ENCODE data around the gene PRSS8.
"Not testable (repeated sequence)": the region's sequence is repeated elsewhere in the genome, so short reads cannot be mapped to it uniquely, and the experiment has no call there.

Gene PRSS8

DNA sequence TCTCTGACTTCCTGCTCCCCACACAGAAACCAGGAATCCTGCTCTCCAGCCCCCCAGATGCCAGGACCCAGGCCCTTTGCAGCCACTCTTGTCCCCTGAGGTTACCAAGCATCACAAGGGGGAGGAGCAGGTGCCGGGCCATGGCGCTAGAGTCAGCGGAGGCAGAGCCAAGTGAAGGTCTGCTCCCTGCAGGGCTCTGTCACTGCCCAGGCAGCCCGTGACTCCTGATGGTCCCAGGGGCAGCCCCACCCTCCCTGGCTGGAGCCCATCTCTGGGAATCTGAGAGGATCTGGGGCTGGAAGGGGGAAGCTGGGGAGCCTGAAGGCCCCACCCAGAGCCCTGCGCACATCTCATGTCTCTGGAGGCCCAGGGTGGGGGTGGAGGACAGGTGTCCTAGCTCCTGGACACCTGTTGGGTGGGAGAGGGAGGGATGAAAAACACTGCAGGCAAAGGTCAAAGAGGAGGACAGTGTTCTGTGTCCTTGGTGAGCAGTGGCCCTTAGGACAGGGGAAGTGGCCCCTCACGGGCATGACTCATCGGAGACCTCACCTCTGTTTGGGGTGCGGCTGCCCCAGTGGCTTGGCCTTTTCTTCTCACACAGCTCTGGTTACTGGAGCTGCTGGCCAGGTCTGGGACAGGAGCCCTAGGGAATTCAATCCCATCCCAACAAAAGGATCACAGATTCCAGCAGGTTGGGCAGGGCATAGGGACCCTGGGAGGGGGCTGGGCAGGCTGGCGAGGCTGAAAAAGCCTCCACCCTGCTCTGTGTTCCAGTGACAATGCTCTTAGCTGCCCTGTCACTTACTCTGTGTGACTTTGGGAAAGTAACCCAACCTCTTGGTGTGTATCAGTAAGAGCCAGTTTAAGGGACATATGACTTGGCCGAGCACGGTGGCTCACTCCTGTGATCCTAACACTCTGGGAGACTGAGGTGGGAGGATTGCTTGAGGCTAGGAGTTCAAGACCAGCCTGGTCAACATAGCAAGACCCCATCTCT, 14.7 kb upstream of the PRSS8 start, which contains the start of gene PRSS36:
PRSS36 (minus strand) TSS at position 173 of the 997 bp plus-strand sequence; CDS start at position 142, 31 bp downstream.
- Mint-ChIP-seq H3K9me3 (no peaks in the 10 kb centered on the region), H3K4me3 (no peak within 1 kb of the TSS), H3K27ac (no peak within 1 kb of the TSS), H3K4me1 (ENCODE audit: low read depth) (peaks cover 2% of the 10 kb centered on the region), H3K36me3 (ENCODE audit: low read depth) (no peaks in the 10 kb centered on the region), H3K27me3 (ENCODE audit: low read depth) (peaks cover 8% of the 10 kb centered on the region)
- DNase-seq (ENCODE audit: low spot score) = no peak

DNA sequence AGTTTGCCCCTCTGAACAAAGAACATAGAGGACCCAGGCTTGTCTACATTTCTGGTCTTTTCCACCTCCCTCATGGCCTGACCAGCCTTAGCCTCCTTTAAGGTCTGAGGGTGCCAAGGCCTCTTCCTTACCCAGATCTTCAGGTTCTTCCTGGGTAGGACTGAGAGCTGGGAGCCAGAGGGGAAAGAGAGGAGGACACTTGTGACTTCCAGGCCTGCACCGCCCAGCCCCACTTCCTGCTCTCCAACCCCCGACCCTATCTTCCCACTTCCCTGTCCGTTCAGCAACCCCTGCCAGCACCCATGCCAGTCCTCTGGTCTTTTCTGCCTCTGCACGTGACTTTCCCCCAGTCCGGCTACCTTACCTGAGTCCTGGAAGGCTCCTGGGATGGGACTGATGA, 13.8 kb upstream of the PRSS8 start:
- Mint-ChIP-seq H3K36me3 (ENCODE audit: low read depth) (no peaks in the 10 kb centered on the region), H3K4me3 (no peak overlapping the region), H3K9me3 (no peaks in the 10 kb centered on the region), H3K4me1 (ENCODE audit: low read depth) (peaks cover 2% of the 10 kb centered on the region), H3K27me3 (ENCODE audit: low read depth) (peaks cover 7% of the 10 kb centered on the region), H3K27ac (no peak overlapping the region)
- DNase-seq (ENCODE audit: low spot score) = no peak

DNA sequence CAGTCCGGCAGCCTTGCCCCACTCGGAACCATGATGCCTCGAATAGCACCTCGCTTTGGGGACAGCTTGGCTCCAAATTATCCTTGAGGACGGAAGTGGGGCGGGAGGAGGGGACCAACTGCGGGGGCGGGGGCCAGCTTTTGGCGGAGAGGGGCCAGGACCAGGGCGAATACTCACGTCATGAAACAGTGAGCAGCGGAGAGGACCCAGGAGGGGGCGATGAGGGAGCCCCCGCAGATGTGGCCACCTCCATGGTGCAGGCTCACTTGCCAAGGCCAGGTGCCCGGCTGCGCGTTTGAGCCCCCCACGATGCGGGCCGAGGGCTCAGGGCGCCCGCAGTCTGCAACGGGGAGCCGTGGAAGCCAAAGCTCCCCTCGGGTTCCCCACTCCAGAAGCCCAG, 13.4 kb upstream of the PRSS8 start:
- no peaks in the 10 kb centered on the region for H3K9me3 Mint-ChIP-seq
- no peak overlapping the region for H3K4me3 Mint-ChIP-seq
- H3K27me3 Mint-ChIP-seq (ENCODE audit: low read depth) = peaks cover 7% of the 10 kb centered on the region
- H3K36me3 Mint-ChIP-seq (ENCODE audit: low read depth) = no peaks in the 10 kb centered on the region
- no peak overlapping the region for H3K27ac Mint-ChIP-seq
- DNase-seq (ENCODE audit: low spot score) = no peak
- H3K4me1 Mint-ChIP-seq (ENCODE audit: low read depth) = peaks cover 2% of the 10 kb centered on the region

DNA sequence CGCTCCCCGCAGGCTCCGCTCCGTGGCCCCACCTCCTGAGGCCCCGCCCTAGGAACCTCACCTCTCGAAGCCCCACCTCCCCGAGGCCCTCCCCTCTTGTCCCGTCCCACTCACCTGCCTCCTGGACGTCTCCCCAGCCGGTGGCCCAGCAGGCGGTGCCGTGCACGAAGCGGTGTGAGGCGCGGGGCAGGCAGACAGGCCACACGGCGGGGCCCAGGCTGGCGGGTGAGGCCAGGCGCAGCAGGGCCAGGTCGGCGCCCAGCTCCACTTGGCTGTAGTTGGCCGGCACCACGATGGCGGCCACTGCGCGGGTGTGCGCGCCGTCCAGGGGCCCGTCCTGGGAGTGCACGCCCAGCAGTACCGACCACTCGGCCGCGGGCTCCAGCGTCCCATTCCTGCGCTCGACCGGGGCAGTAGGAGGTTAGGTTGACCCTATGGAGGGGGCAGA, 12.8 kb upstream of the PRSS8 start:
- Mint-ChIP-seq H3K27ac (no peak overlapping the region), H3K9me3 (no peaks in the 10 kb centered on the region)

DNA sequence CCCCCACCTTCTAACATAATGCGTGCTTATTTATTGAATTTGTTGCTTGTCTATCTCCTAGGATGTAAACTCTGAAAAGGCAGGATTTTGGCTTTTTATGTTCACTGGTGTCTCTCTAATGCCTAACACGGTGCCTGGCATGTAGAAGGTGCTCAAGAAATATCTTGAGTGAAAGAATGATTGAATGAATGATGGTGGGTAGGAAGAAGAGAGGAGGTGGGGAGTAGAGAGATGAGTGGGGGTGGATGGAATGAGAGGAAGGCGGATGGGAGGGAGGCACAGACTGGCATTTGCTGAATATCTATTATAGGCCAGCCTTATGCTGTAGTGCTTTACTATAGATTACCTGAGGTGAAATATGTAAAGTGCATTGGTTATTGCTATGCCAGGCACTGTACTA, 12.0 kb upstream of the PRSS8 start:
- no peak overlapping the region for H3K27ac Mint-ChIP-seq
- peaks cover 7% of the 10 kb centered on the region for H3K27me3 Mint-ChIP-seq (ENCODE audit: low read depth)
- H3K36me3 Mint-ChIP-seq (ENCODE audit: low read depth) = no peaks in the 10 kb centered on the region
- DNase-seq (ENCODE audit: low spot score) = no peak
- H3K4me1 Mint-ChIP-seq (ENCODE audit: low read depth) = peaks cover 8% of the 10 kb centered on the region
- no peaks in the 10 kb centered on the region for H3K9me3 Mint-ChIP-seq
- H3K4me3 Mint-ChIP-seq = no peak overlapping the region

More for the DNA sequence above, 12.8 kb upstream of the PRSS8 start:
- DNase-seq (ENCODE audit: low spot score) = no peak
- H3K4me3 Mint-ChIP-seq = no peak overlapping the region
- peaks cover 8% of the 10 kb centered on the region for H3K4me1 Mint-ChIP-seq (ENCODE audit: low read depth)
- H3K27me3 Mint-ChIP-seq (ENCODE audit: low read depth) = peaks cover 7% of the 10 kb centered on the region
- H3K36me3 Mint-ChIP-seq (ENCODE audit: low read depth) = no peaks in the 10 kb centered on the region

DNA sequence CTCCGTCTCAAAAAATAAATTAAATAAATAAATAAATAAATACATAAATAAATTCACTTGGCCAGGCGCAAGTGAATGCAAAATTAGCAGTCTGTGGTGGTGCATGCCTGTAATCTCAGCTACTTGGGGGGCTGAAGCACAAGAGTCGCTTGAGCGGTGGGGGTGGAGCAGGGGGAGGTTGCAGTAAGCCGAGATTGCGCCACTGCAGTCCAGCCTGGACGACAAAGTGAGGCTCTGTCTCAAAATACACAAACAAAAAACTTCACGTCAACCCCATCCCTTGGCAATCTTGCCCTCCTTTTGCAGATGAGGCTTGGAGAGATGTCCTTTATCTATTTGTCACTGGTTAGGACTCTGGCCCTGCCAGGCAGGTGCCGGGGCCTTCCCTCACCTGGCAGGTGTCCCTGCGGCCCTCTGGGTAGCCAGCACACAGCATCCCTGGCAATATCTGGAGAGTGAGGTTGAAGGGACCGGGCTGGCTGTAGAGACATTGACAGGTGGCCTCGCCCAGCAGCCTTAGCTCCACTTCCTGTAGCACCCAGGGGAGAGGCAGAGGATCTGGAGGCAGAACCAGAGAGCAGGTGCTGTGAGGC, 10.0 kb upstream of the PRSS8 start:
- H3K4me1 Mint-ChIP-seq (ENCODE audit: low read depth) = peaks cover 16% of the 10 kb centered on the region
- H3K4me3 Mint-ChIP-seq = no peak overlapping the region
- H3K36me3 Mint-ChIP-seq (ENCODE audit: low read depth) = no peaks in the 10 kb centered on the region
- DNase-seq (ENCODE audit: low spot score) = no peak
- no peak overlapping the region for H3K27ac Mint-ChIP-seq
- no peaks in the 10 kb centered on the region for H3K9me3 Mint-ChIP-seq
- peaks cover 7% of the 10 kb centered on the region for H3K27me3 Mint-ChIP-seq (ENCODE audit: low read depth)

DNA sequence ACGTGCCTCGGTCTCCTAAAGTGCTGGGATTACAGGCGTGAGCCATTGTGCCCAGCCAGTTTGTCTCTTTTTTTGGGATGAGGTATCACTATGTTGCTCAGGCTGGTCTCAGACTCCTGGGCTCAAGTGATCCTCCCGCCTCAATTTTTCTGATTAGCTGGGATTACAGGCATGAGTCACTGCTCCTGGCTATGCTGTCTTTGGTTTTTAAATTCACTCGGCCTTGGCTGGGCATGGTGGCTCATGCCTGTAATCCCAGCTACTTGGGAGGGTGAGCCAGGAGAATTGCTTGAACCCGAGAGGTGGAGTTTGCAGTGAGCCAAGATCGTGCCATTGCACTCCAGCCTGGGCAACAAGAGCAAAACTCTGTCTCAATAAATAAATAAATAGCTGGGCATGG, 8.9 kb upstream of the PRSS8 start:
- not testable (repeated sequence) for H3K9me3 Mint-ChIP-seq; H3K36me3 Mint-ChIP-seq (ENCODE audit: low read depth); H3K27me3 Mint-ChIP-seq (ENCODE audit: low read depth); H3K27ac Mint-ChIP-seq; DNase-seq (ENCODE audit: low spot score)
- Mint-ChIP-seq H3K4me3 (peak overlapping the region; percentile 65), H3K4me1 (ENCODE audit: low read depth) (peaks cover 16% of the 10 kb centered on the region)

DNA sequence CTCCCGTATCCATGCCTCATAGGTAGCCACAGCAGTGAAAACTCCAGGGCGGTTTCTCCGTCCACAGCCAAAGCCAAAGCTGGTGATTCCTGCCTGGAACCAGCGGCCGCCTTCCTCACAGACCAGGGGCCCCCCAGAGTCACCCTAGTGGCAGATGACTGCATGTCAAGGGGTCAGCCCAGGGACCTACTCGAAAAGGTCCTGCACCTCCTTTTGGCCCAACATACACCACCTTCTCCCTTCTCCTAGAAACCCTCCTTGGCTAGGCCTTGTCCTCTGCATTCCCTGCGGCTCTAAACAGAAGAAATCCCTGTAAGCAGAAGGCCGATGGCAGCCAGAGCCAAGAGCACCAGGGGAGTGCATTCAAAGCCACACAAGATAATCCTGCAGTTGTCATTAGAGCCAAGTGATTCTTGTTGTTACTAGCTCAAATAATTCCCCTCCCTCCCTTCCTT, 8.2 kb upstream of the PRSS8 start:
- H3K4me3 Mint-ChIP-seq = peak overlapping the region; percentile 65

DNA sequence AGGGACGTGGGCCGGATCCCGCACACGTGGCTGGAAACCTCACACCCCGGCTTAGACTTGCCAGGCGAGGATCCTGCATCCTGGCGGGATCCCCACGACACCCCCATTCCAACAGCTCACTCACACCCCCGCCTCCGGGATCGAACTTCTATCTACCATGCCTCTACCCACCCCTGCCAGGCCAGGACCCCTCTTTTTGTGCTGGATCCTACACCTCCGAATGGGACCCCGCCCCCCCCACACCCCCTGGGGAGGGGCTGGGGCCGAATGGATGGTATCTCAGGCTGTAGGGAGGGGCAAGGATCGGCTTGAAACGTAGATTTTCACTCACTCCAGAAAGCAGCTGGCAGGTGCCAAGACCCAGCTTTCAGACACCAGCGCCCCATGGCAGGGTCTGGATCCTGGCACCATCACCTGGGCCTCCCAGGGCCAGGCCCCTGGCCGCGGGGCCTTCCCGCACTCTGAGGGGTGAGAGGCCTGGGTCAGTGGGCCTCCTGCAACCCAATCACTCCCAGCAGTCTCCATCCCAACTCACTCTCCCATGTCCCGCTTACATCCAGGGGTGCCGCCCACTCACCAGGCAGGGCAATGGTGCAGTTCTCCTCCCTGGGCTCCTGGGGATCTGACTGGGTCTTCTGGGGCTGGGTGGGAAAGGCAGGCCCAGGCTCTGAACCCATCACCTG, 7.6 kb upstream of the PRSS8 start:
- no peak overlapping the region for H3K27ac Mint-ChIP-seq
- H3K27me3 Mint-ChIP-seq (ENCODE audit: low read depth) = peaks cover 7% of the 10 kb centered on the region
- no peak for DNase-seq (ENCODE audit: low spot score)
- H3K36me3 Mint-ChIP-seq (ENCODE audit: low read depth) = no peaks in the 10 kb centered on the region
- no peaks in the 10 kb centered on the region for H3K9me3 Mint-ChIP-seq
- H3K4me1 Mint-ChIP-seq (ENCODE audit: low read depth) = peaks cover 16% of the 10 kb centered on the region
- peak overlapping the region; percentile 65 for H3K4me3 Mint-ChIP-seq

More for the DNA sequence above, 8.2 kb upstream of the PRSS8 start:
- no peaks in the 10 kb centered on the region for H3K36me3 Mint-ChIP-seq (ENCODE audit: low read depth)
- H3K4me1 Mint-ChIP-seq (ENCODE audit: low read depth) = peaks cover 16% of the 10 kb centered on the region
- no peaks in the 10 kb centered on the region for H3K9me3 Mint-ChIP-seq
- no peak overlapping the region for H3K27ac Mint-ChIP-seq
- DNase-seq (ENCODE audit: low spot score) = no peak
- H3K27me3 Mint-ChIP-seq (ENCODE audit: low read depth) = peaks cover 7% of the 10 kb centered on the region

DNA sequence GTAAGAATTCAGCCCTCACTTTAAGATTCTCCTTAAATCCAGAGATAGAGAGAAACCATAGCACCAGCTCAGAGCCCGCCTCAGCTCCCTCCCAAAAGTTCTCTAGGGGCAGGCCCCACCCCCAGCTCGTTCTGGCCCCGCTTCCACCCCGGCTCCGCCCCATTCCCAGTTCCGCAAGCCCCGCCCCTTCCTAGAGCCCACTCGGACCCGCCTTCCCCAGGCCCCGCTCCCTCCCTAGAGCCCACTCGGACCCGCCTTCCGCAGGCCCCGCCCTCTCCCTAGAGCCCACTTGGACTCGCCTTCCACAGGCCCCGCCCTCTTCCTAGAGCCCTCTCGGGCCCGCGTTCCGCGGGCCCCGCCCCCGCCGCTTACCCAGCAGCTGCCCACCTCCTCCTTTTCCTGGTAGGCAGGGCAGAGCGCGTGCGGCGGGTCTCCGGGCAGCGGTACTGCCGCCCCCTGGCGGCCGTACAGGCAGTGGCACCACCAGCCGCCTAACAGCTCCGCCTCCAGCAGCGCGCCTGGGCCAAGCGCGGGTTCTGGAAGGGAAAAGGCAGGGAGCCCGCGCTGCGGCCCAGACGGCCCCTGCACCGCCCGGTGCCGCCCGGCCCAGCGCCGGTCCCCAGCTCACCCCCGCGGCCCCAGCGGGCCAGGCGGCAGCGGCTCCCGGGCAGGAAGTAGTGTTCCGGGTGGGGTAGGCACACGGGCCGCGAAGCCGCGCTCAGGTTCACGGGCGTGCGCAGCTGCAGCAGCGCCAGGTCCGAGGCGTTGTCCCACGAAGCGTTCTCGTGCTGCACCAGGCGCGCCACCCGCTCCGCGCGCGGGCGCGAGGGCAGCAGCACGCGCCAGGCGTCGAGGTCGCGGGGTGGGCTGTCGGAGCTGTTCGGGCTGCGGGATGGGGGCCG, 6.8 kb upstream of the PRSS8 start:
- peaks cover 14% of the 10 kb centered on the region for H3K4me1 Mint-ChIP-seq (ENCODE audit: low read depth)
- H3K36me3 Mint-ChIP-seq (ENCODE audit: low read depth) = no peaks in the 10 kb centered on the region
- peak overlapping the region; percentile 81 for H3K27ac Mint-ChIP-seq
- DNase-seq (ENCODE audit: low spot score) = peak; percentile 98
- H3K27me3 Mint-ChIP-seq (ENCODE audit: low read depth) = peaks cover 2% of the 10 kb centered on the region
- H3K9me3 Mint-ChIP-seq = no peaks in the 10 kb centered on the region
- H3K4me3 Mint-ChIP-seq = peak overlapping the region; percentile 77

DNA sequence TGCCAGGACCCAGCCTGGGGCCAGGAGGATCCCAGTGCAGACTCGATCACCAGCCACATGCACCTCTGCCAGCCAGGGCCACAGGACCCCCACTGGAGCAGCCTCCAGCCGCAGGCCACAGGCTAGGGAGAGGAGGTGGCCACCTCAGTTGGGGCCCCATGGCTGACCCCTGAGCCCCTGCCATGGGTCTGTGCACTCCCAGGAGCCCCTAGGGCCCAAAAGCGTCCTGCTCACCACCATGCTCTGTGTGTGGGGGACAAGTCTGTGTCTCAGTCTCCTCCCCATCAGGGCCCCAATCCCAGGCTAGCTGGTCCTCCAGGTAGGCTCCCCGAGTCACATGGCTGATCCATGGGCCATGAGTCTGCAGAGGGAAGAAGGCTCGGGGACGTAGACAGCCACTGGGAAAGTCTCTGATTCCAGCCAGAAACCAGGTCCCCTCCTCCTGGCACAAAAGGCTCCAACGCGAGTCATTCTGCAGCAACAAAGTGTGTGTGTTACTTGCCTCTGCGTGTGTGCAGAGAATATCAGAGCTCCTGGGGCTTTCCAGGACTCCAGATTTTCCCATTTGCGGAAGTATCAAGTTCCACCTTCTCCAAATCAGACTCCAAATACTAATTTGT, 6.1 kb upstream of the PRSS8 start:
- Mint-ChIP-seq H3K27ac (peak overlapping the region; percentile 81), H3K9me3 (no peaks in the 10 kb centered on the region), H3K36me3 (ENCODE audit: low read depth) (no peaks in the 10 kb centered on the region), H3K27me3 (ENCODE audit: low read depth) (peaks cover 2% of the 10 kb centered on the region), H3K4me3 (peak overlapping the region; percentile 77), H3K4me1 (ENCODE audit: low read depth) (peaks cover 14% of the 10 kb centered on the region)
- no peak for DNase-seq (ENCODE audit: low spot score)

DNA sequence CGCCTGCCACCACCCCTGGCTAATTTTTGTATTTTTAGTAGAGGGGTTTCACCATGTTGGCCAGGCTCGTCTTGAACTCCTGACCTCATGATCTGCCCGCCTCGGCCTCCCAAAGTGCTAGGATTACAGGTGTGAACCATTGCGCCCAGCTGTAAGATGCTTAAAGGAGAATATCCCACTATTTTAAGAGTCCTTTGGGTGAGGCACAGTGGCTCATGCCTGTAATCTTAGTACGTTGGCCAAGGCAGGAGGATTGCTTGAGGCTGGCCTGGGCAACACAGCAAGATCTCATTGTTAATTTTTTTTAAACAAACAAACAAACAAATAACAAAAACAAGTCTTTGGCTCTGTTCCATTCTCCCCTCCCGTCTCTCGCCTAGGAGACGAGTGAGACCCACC, 5.5 kb upstream of the PRSS8 start:
- H3K9me3 Mint-ChIP-seq, H3K27ac Mint-ChIP-seq: not testable (repeated sequence)

More for the DNA sequence above, 5.5 kb upstream of the PRSS8 start:
- H3K36me3 Mint-ChIP-seq (ENCODE audit: low read depth); H3K4me3 Mint-ChIP-seq; H3K27me3 Mint-ChIP-seq (ENCODE audit: low read depth); DNase-seq (ENCODE audit: low spot score): not testable (repeated sequence)
- H3K4me1 Mint-ChIP-seq (ENCODE audit: low read depth) = peaks cover 14% of the 10 kb centered on the region

All from T-helper 2 cell treated with Interferon-gamma antibody and Interleukin-4, amounts not matched to agents 5 μg/mL and 100 μg/mL, for 36 hours (primary cell).